Smooth muscle cell of bladder (primary cell): Measurements from ENCODE around the gene C1D. TPM values are rescaled to one million over a fixed set of nuclear protein-coding genes. Genes with fewer than 3 reads are reported as not detected.

ENCODE experiments used
- total RNA-seq: library from RNA; depleted of rRNA; stranded (reverse); fragments of >200 nt; gene quantifications from 2 replicates; pipeline ENCODE4 v1.2.3, GENCODE V29; 2014

C1D gene, protein sequence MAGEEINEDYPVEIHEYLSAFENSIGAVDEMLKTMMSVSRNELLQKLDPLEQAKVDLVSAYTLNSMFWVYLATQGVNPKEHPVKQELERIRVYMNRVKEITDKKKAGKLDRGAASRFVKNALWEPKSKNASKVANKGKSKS
- 10.4 and 12.5 TPM in 2 replicates for total RNA-seq

GRCh38 chr2:68062680-68063387, at the start of gene C1D:
Gene C1D, minus strand, starts transcription at chr2:68063004. Its CDS starts 15,694 bp downstream, at chr2:68047310.

Other genes with a start within 250 kb of the C1D start
- 8.1 and 12.4 TPM in 2 replicates for gene PNO1, start 94.9 kb upstream of the C1D start, total RNA-seq
- 13.7 and 17.8 TPM in 2 replicates for gene PPP3R1, start 189.5 kb upstream of the C1D start, total RNA-seq